Dermis blood vessel endothelial cell (primary cell): ENCODE data around the gene GOLGA8B. TPM values are rescaled to one million over a fixed set of nuclear protein-coding genes. Genes with fewer than 3 reads are reported as not detected.
"Not testable (repeated sequence)": the region's sequence is repeated elsewhere in the genome, so short reads cannot be mapped to it uniquely, and the experiment has no call there.

Source experiments
- DNase-seq: peaks from one replicate; pipeline ENCODE4 v3.0.0; 2010
- total RNA-seq: library from RNA; depleted of rRNA; stranded (reverse); fragments of >200 nt; gene quantifications from 2 replicates; pipeline ENCODE4 v1.2.3, GENCODE V29; 2014

The GOLGA8B gene
- total RNA-seq, 1 donor from 2014 or later, result 28.6 TPM

- DNase-seq, result not testable (repeated sequence)
These were observed 28.7 kb downstream of the GOLGA8B start for GRCh38 chr15:34554716-34555115.

DNA sequence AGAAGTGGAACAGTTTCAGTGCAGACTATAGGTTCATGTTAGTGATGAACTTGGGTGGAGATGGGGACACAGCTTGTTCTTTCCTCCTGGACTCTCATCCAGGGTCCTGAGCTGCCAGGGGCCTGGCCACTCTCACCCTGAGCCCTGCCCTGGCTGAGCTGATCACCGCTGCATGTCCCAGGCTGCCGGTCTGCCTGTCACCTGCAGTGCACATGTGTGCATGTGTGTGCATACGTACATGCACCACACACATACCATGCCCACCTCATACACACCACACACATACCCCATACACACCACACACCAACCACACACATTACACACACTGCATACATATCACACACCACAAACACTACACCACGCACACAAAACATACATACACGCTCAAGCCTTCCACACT lies 29.3 kb downstream of the GOLGA8B start:
- not testable (repeated sequence) for DNase-seq

- DNase-seq, result not testable (repeated sequence)
These were observed 33.3 kb downstream of the GOLGA8B start for GRCh38 chr15:34550129-34550528.

- DNase-seq, result not testable (repeated sequence)
These were observed 34.1 kb downstream of the GOLGA8B start for GRCh38 chr15:34549381-34549809.

DNA sequence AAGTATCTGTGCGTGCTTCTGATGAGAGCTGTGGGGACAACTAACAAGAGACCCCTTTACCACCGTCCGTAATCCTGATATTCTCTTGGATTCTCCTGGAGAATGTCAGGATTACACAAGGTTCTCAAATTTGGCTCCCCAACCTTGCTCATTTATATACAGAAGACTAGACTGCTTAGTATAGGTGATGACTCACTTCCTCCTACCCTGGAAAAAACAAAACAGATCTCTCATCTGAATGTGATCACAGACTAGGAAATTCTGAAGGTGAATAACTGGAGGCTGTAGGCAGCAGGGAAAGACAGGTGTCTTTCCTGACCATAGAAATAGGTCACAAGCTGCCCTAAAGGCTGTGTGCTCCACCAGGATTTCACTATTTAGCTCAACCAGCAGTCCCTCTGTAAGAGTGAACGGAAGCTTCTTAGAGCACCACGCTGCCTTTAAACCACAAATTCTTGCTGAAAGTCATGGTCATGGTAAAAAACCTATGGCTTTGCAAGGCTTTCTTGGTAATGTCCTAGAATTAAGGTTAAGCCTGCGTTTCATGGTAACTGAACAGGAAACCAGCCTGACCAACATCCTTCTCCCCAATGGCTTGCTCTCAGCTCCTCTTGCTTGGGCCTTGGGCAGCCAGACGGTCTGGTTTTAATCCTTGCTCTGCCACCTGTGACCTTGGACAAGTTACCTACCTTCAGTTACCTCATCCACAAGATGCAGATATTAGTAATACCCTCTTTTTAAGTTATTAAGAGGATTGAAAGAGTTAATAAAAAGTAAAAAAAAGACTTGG lies 39.4 kb downstream of the GOLGA8B start:
- DNase-seq, result not testable (repeated sequence)

DNA sequence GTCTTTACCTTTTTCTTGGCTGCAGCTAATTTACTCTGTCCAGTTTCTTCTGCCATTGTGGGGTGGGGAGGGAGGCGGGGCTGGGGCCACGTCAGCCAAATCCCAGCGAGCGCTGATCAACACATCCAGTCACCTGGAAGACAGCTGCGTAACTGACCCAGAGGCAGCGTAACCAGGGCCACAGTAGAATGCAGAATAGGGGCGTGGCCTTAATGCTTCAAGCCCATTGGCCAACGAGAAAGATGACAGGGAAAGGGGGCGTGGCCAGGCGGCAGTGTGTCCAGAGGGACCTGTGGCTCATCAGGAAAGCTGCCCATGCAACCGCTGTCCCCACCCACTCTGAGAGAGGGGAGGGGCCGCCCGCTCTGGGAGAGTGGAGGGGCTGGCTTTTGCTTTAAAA lies 47.6 kb downstream of the GOLGA8B start:
- not testable (repeated sequence) for DNase-seq

Other genes with a start within 250 kb of the GOLGA8B start
- gene SLC12A6, start 245.9 kb downstream of the GOLGA8B start, total RNA-seq, result 23.8 and 42.8 TPM in 2 replicates
- gene NOP10, start 240.5 kb downstream of the GOLGA8B start, total RNA-seq, result 181 and 222 TPM in 2 replicates
- gene NUTM1, start 240.3 kb downstream of the GOLGA8B start, total RNA-seq, result not detected in 2 replicates
- 8.5 and 9.5 TPM in 2 replicates for gene LPCAT4, start 216.5 kb downstream of the GOLGA8B start, total RNA-seq
- gene GOLGA8A, start 145.8 kb downstream of the GOLGA8B start, total RNA-seq, result 8.0 and 8.8 TPM in 2 replicates
- gene GJD2, start 171.3 kb upstream of the GOLGA8B start, total RNA-seq, result not detected in 2 replicates
- gene ACTC1, start 211.9 kb upstream of the GOLGA8B start, total RNA-seq, result not detected in 2 replicates